Endodermal cell (in vitro differentiated cells): ENCODE data around the gene UHRF1. TPM values are rescaled to one million over a fixed set of nuclear protein-coding genes. Genes with fewer than 3 reads are reported as not detected.

Experiments
- DNase-seq: peaks from one replicate; pipeline ENCODE4 v3.0.0-alpha.2; 2017
- H3K27ac ChIP-seq: 2 replicates; pipeline ENCODE4 v1.5.1; 2013; ENCODE audit warnings: mild to moderate bottlenecking, low read depth, low read length, moderate library complexity
- H3K27me3 ChIP-seq: 2 replicates; pipeline ENCODE4 v1.6.1; 2013; ENCODE audit warnings: mild to moderate bottlenecking, low read length, moderate library complexity; ENCODE audit not compliant: insufficient read depth, control insufficient read depth, poor library complexity, severe bottlenecking
- H3K36me3 ChIP-seq: 2 replicates; pipeline ENCODE4 v1.7.0; 2013; ENCODE audit warnings: mild to moderate bottlenecking, low read length, moderate library complexity; ENCODE audit not compliant: control insufficient read depth, insufficient read depth
- H3K4me1 ChIP-seq: one replicate; pipeline ENCODE4 v1.7.0; 2013; ENCODE audit warnings: low read length; ENCODE audit not compliant: control insufficient read depth, insufficient read depth
- H3K4me3 ChIP-seq: 2 replicates; pipeline ENCODE4 v1.5.1; 2013; ENCODE audit warnings: mild to moderate bottlenecking, low read length, moderate library complexity
- H3K9ac ChIP-seq: 2 replicates; pipeline ENCODE4 v1.6.1; 2013; ENCODE audit warnings: mild to moderate bottlenecking, low read length, moderate library complexity; ENCODE audit not compliant: poor library complexity, severe bottlenecking; ENCODE audit errors: extremely low read depth
- H3K9me3 ChIP-seq: 2 replicates; pipeline ENCODE4 v1.6.1; 2013; ENCODE audit warnings: mild to moderate bottlenecking, low read length, moderate library complexity; ENCODE audit not compliant: control insufficient read depth
- H3K27ac Mint-ChIP-seq: 2 replicates; pipeline ENCODE4 v1.8.0; 2020; ENCODE audit warnings: mixed read lengths
- H3K27me3 Mint-ChIP-seq: 2 replicates; pipeline ENCODE4 v1.8.0; 2021; ENCODE audit warnings: mild to moderate bottlenecking, mixed read lengths; ENCODE audit not compliant: insufficient read depth
- H3K36me3 Mint-ChIP-seq: 2 replicates; pipeline ENCODE4 v1.8.0; 2020; ENCODE audit warnings: low read depth, mixed read lengths
- H3K4me1 Mint-ChIP-seq: 2 replicates; pipeline ENCODE4 v1.8.0; 2020; ENCODE audit warnings: mixed read lengths
- H3K4me3 Mint-ChIP-seq: 2 replicates; pipeline ENCODE4 v1.8.0; 2020; ENCODE audit warnings: mild to moderate bottlenecking, moderate library complexity, mixed read lengths
- H3K9me3 Mint-ChIP-seq: 2 replicates; pipeline ENCODE4 v1.8.0; 2020; ENCODE audit warnings: mild to moderate bottlenecking, mixed read lengths
- WGBS, 2 experiments: methylation state at CpG; one replicate each; pipeline versions ENCODE4 v1.1.5 to v1.1.7; 2013; ENCODE audit warnings: missing lambda C conversion rate in 2 of 2, mixed read lengths in 1 of 2; ENCODE audit not compliant: insufficient coverage in 1 of 2, insufficient read length in 1 of 2; 5-methylcytosine and 5-hydroxymethylcytosine counted together
- total RNA-seq, 2 donors: library from RNA; stranded (reverse); fragmentation: NEBNext Ultra II Directional in 1 of 2; extraction: Animal tissue kit (Norgen Biotek cat#: 25700) in 1 of 2; gene quantifications; 2 replicates in 1 of 2; 3 replicates in 1 of 2; pipeline ENCODE4 v1.2.1, GENCODE V29; 2021
- TF ChIP-seq, protein P1 (sequence below): fragments of 200-600 bp; sonication (generic); conservative IDR thresholded peaks from 2 replicates; pipeline ENCODE4 v1.5.0; 2021; ENCODE audit warnings: antibody characterized with exemption, mild to moderate bottlenecking

Gene UHRF1
- total RNA-seq, 2 donors from 2014 or later, result 54.6 to 59.4 TPM

- H3K4me3 Mint-ChIP-seq, result no peak overlapping the region
- Histone ChIP-seq H3K4me3 (no peak overlapping the region), H3K27me3 (no peaks in the 10 kb centered on the region), H3K27ac (no peak overlapping the region), H3K36me3 (peaks cover 7% of the 10 kb centered on the region), H3K9me3 (no peaks in the 10 kb centered on the region), H3K9ac (no peak overlapping the region), H3K4me1 (no peaks in the 10 kb centered on the region)
- H3K36me3 Mint-ChIP-seq, result peaks cover 8% of the 10 kb centered on the region
- H3K27me3 Mint-ChIP-seq, result no peaks in the 10 kb centered on the region
- no peaks in the 10 kb centered on the region for H3K9me3 Mint-ChIP-seq
- WGBS, 2 experiments, result 92% methylated on average over 3 of the region's 3 CpGs; no CpG with 5 or more reads in 1 of the 2 experiments
- DNase-seq, result no peak
- H3K27ac Mint-ChIP-seq, result no peak overlapping the region
- TF ChIP-seq, protein P1, sequence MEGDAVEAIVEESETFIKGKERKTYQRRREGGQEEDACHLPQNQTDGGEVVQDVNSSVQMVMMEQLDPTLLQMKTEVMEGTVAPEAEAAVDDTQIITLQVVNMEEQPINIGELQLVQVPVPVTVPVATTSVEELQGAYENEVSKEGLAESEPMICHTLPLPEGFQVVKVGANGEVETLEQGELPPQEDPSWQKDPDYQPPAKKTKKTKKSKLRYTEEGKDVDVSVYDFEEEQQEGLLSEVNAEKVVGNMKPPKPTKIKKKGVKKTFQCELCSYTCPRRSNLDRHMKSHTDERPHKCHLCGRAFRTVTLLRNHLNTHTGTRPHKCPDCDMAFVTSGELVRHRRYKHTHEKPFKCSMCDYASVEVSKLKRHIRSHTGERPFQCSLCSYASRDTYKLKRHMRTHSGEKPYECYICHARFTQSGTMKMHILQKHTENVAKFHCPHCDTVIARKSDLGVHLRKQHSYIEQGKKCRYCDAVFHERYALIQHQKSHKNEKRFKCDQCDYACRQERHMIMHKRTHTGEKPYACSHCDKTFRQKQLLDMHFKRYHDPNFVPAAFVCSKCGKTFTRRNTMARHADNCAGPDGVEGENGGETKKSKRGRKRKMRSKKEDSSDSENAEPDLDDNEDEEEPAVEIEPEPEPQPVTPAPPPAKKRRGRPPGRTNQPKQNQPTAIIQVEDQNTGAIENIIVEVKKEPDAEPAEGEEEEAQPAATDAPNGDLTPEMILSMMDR, result no peak
- H3K4me1 Mint-ChIP-seq, result peaks cover 3% of the 10 kb centered on the region
Measured at GRCh38 chr19:4980067-4980466, 70.8 kb downstream of the UHRF1 start.

GRCh38 chr19:4980838-4981680 lies 71.8 kb downstream of the UHRF1 start:
- no peak overlapping the region for H3K4me3 Mint-ChIP-seq
- H3K9me3 ChIP-seq, result no peaks in the 10 kb centered on the region
- no peak overlapping the region for H3K27ac Mint-ChIP-seq
- H3K27ac ChIP-seq, result no peak overlapping the region
- TF ChIP-seq, protein P1, result peak; percentile 39
- H3K36me3 ChIP-seq, result peaks cover 6% of the 10 kb centered on the region
- H3K36me3 Mint-ChIP-seq, result peaks cover 8% of the 10 kb centered on the region
- DNase-seq, result peak; percentile 74
- no peaks in the 10 kb centered on the region for H3K27me3 Mint-ChIP-seq
- H3K9me3 Mint-ChIP-seq, result no peaks in the 10 kb centered on the region
- no peak overlapping the region for H3K9ac ChIP-seq
- 89 to 96% methylated on average over 16 to 27 of the region's 27 CpGs for WGBS, 2 experiments
- no peak overlapping the region for H3K4me3 ChIP-seq
- no peaks in the 10 kb centered on the region for H3K4me1 ChIP-seq
- H3K4me1 Mint-ChIP-seq, result peaks cover 10% of the 10 kb centered on the region
- no peaks in the 10 kb centered on the region for H3K27me3 ChIP-seq

GRCh38 chr19:4981681-4981958 lies 72.3 kb downstream of the UHRF1 start:
- peaks cover under 1% of the 10 kb centered on the region for H3K36me3 ChIP-seq
- peaks cover 4% of the 10 kb centered on the region for H3K4me1 ChIP-seq
- H3K4me1 Mint-ChIP-seq, result peaks cover 10% of the 10 kb centered on the region
- H3K4me3 Mint-ChIP-seq, result no peak overlapping the region
- H3K27ac Mint-ChIP-seq, result peak overlapping the region; percentile 30
- no peak for DNase-seq
- no peaks in the 10 kb centered on the region for H3K9me3 ChIP-seq
- 95% methylated on average over 3 of the region's 3 CpGs; no CpG with 5 or more reads in 1 of the 2 experiments for WGBS, 2 experiments
- H3K36me3 Mint-ChIP-seq, result peaks cover 3% of the 10 kb centered on the region
- no peak overlapping the region for H3K4me3 ChIP-seq
- no peaks in the 10 kb centered on the region for H3K27me3 ChIP-seq
- H3K9me3 Mint-ChIP-seq, result no peaks in the 10 kb centered on the region
- TF ChIP-seq, protein P1, result no peak
- no peak overlapping the region for H3K9ac ChIP-seq
- H3K27me3 Mint-ChIP-seq, result no peaks in the 10 kb centered on the region
- H3K27ac ChIP-seq, result no peak overlapping the region
